ENCODE measurements around the gene ZBED6. TPM values are rescaled to one million over a fixed set of nuclear protein-coding genes. Genes with fewer than 3 reads are reported as not detected.
"Not testable (repeated sequence)": the region's sequence is repeated elsewhere in the genome, so short reads cannot be mapped to it uniquely, and the experiment has no call there.

The ZBED6 gene
- total and polyA plus RNA-seq, 3 donors from 2014 or later, result 8.2 to 29.8 (median 24.8) TPM

DNA sequence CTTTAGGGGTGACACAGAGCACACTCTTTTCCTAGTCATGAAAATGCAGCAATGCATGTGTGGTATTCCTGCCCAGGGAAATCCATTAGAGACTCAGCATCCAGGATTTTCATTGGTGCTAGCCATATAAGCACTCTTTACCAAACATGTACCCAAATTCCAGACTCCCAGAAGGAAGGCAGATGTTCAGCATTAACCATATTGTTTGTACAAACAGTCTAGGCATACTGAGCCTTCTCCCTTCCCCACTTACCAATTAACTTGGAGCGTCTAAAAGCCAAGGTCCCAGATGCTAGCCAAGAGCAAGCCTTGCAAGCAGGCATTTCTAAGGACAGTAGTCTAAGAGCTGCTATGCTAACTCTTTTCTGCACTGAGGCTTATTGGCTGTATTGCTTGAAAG is 27.9 kb downstream of the ZBED6 start:
- no peaks in the 10 kb centered on the region for H3K9me3 ChIP-seq
- no peak for TF ChIP-seq POLR2A (IDR thresholded peaks at IDR 0.05)
- TF ChIP-seq, protein P1, sequence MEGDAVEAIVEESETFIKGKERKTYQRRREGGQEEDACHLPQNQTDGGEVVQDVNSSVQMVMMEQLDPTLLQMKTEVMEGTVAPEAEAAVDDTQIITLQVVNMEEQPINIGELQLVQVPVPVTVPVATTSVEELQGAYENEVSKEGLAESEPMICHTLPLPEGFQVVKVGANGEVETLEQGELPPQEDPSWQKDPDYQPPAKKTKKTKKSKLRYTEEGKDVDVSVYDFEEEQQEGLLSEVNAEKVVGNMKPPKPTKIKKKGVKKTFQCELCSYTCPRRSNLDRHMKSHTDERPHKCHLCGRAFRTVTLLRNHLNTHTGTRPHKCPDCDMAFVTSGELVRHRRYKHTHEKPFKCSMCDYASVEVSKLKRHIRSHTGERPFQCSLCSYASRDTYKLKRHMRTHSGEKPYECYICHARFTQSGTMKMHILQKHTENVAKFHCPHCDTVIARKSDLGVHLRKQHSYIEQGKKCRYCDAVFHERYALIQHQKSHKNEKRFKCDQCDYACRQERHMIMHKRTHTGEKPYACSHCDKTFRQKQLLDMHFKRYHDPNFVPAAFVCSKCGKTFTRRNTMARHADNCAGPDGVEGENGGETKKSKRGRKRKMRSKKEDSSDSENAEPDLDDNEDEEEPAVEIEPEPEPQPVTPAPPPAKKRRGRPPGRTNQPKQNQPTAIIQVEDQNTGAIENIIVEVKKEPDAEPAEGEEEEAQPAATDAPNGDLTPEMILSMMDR (IDR thresholded peaks at IDR 0.05), result no peak
- intact Hi-C loops (cut with DNase I; ENCODE audit: low total_unique reads), result no loop called here
- no peaks in the 10 kb centered on the region for H3K27me3 ChIP-seq
- H3K4me1 ChIP-seq, result no peaks in the 10 kb centered on the region
- H3K36me3 ChIP-seq (ENCODE audit: low read depth, missing control alignments), result no peaks in the 10 kb centered on the region
- no peak overlapping the region for H3K27ac ChIP-seq
- H3K4me3 ChIP-seq, result no peak overlapping the region
- WGBS, 2 donors, result 59 to 75% methylated on average over 1 of the region's 1 CpG
- DNase-seq, result no peak

DNA sequence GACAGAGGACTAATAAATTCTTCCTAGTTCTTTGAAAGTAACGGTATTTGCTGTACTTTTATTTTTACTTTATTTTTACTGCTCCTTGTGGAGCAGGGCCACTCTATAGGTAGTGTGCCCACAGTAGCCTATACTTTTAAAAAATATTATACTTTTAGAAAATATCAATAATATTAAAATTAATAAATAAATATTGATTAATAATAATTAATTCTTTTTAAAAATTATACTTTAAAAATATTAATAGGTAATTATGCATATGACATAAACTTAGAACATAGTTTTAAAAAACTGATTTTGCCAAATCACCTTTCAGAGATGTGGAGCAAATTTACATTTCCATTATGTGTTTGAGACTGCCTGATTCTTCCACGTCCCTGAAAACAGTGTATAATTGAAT is 30.8 kb downstream of the ZBED6 start:
- no peak overlapping the region for H3K4me3 ChIP-seq
- WGBS, 2 donors, result 85 to 91% methylated on average over 2 of the region's 2 CpGs
- no peaks in the 10 kb centered on the region for H3K27me3 ChIP-seq
- H3K27ac ChIP-seq, result no peak overlapping the region
- H3K4me1 ChIP-seq, result no peaks in the 10 kb centered on the region
- DNase-seq, result no peak
- no peaks in the 10 kb centered on the region for H3K9me3 ChIP-seq
- intact Hi-C loops (cut with DNase I; ENCODE audit: low total_unique reads), result no loop called here
- H3K36me3 ChIP-seq (ENCODE audit: low read depth, missing control alignments), result no peaks in the 10 kb centered on the region
- TF ChIP-seq POLR2A (IDR thresholded peaks at IDR 0.05), result no peak
- TF ChIP-seq, protein P1 (IDR thresholded peaks at IDR 0.05), result no peak

DNA sequence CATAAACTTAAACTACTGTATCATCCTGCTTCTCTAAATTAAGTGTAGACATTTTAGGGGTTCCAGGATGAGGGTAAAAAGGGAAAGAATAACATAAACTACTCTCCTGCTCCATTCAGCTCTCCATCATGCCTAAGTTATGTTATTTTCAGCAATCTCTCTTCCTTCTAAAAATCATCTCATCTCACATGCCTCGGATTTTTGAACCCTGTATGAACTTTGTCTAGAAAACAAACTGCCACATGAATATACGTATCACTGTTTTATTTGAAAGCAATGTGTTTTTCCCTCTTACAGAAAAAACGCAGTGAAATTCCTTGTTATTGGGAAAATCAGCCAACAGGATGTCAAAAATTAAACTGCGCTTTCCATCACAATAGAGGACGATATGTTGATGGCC is 32.6 kb downstream of the ZBED6 start:
- DNase-seq, result no peak
- Histone ChIP-seq H3K4me3 (no peak overlapping the region), H3K9me3 (no peaks in the 10 kb centered on the region), H3K27ac (no peak overlapping the region), H3K27me3 (no peaks in the 10 kb centered on the region), H3K36me3 (ENCODE audit: low read depth, missing control alignments) (no peaks in the 10 kb centered on the region), H3K4me1 (no peaks in the 10 kb centered on the region)
- WGBS, 2 donors, result 85 to 89% methylated on average over 5 of the region's 5 CpGs
- intact Hi-C loops (cut with DNase I; ENCODE audit: low total_unique reads), result no loop called here
- TF ChIP-seq, protein P1 (IDR thresholded peaks at IDR 0.05), result no peak
- TF ChIP-seq POLR2A (IDR thresholded peaks at IDR 0.05), result no peak

- no peaks in the 10 kb centered on the region for H3K4me1 ChIP-seq
- H3K27me3 ChIP-seq, result no peaks in the 10 kb centered on the region
- H3K4me3 ChIP-seq, result no peak overlapping the region
- no peak for DNase-seq
- TF ChIP-seq, protein P1 (IDR thresholded peaks at IDR 0.05), result no peak
- no peak for TF ChIP-seq POLR2A (IDR thresholded peaks at IDR 0.05)
- intact Hi-C loops (cut with DNase I; ENCODE audit: low total_unique reads), result no loop called here
- no peak overlapping the region for H3K27ac ChIP-seq
- WGBS, 2 donors, result 18 to 38% methylated on average over 1 of the region's 1 CpG
- H3K36me3 ChIP-seq (ENCODE audit: low read depth, missing control alignments), result no peaks in the 10 kb centered on the region
- no peaks in the 10 kb centered on the region for H3K9me3 ChIP-seq
These were observed 33.1 kb downstream of the ZBED6 start for GRCh38 chr1:203828503-203828902.

- WGBS, 2 donors, result 76 to 88% methylated on average over 5 of the region's 5 CpGs
- H3K4me3 ChIP-seq; H3K9me3 ChIP-seq; intact Hi-C loops (cut with DNase I; ENCODE audit: low total_unique reads); H3K27ac ChIP-seq; H3K36me3 ChIP-seq (ENCODE audit: low read depth, missing control alignments); DNase-seq; H3K27me3 ChIP-seq; H3K4me1 ChIP-seq: not testable (repeated sequence)
These were observed 33.8 kb downstream of the ZBED6 start for GRCh38 chr1:203829247-203829646.
